Liver (tissue), 9 donors: ENCODE measurements around the gene RAI1. TPM values are rescaled to one million over a fixed set of nuclear protein-coding genes. Genes with fewer than 3 reads are reported as not detected.

Source experiments
- DNase-seq: peaks from one replicate; pipeline ENCODE4 v3.0.0-alpha.2; 2017; ENCODE audit warnings: low spot score
- H3K27ac ChIP-seq, 2 donors: one replicate each; pipeline ENCODE4 v1.7.0; 2013; ENCODE audit warnings: inconsistent platforms in 2 of 2, low read length in 2 of 2, control low read depth in 1 of 2, low read depth in 1 of 2, mild to moderate bottlenecking in 1 of 2
- H3K27me3 ChIP-seq, 4 donors: one replicate each; pipeline versions ENCODE4 v1.6.1 to v1.7.0; 2013; ENCODE audit warnings: low read length in 3 of 4, inconsistent platforms in 1 of 4, mild to moderate bottlenecking in 1 of 4, moderate library complexity in 1 of 4; ENCODE audit not compliant: control insufficient read depth in 4 of 4, insufficient read depth in 4 of 4
- H3K36me3 ChIP-seq, 4 donors: one replicate each; pipeline versions ENCODE4 v1.6.1 to v1.7.0; 2013; ENCODE audit warnings: low read length in 3 of 4, mild to moderate bottlenecking in 3 of 4, low read depth in 1 of 4, moderate library complexity in 1 of 4; ENCODE audit not compliant: control insufficient read depth in 4 of 4, insufficient read depth in 3 of 4
- H3K4me1 ChIP-seq, 4 donors: one replicate each; pipeline versions ENCODE4 v1.6.1 to v1.7.0; 2013; ENCODE audit warnings: low read length in 3 of 4, mild to moderate bottlenecking in 3 of 4, moderate library complexity in 1 of 4; ENCODE audit not compliant: control insufficient read depth in 4 of 4, insufficient read depth in 4 of 4
- H3K4me3 ChIP-seq, 3 donors: one replicate each; pipeline versions ENCODE4 v1.6.1 to v1.7.0; 2013; ENCODE audit warnings: low read length in 3 of 3, control low read depth in 1 of 3, low read depth in 1 of 3, mild to moderate bottlenecking in 1 of 3
- H3K9ac ChIP-seq, 2 donors: one replicate each; pipeline ENCODE4 v1.7.0; 2013; ENCODE audit warnings: low read length in 2 of 2, mild to moderate bottlenecking in 2 of 2, moderate library complexity in 2 of 2, control low read depth in 1 of 2, low read depth in 1 of 2
- H3K9me3 ChIP-seq, 4 donors: one replicate each; pipeline versions ENCODE4 v1.6.1 to v1.7.0; 2013; ENCODE audit warnings: low read length in 3 of 4; ENCODE audit not compliant: control insufficient read depth in 4 of 4
- EGR1 ChIP-seq, 2 donors: IDR thresholded peaks; 2 replicates each; pipeline ENCODE4 v1.6.1; 2016 to 2018; ENCODE audit warnings: antibody characterized with exemption in 2 of 2, low read depth in 2 of 2
- FOXA2 ChIP-seq: IDR thresholded peaks from 2 replicates; pipeline ENCODE4 v1.6.1; 2016; ENCODE audit warnings: antibody characterized with exemption
- HNF4A ChIP-seq, 2 donors: conservative IDR thresholded peaks; 2 replicates each; pipeline ENCODE4 v1.6.1; 2016; ENCODE audit warnings: antibody characterized with exemption in 2 of 2, mild to moderate bottlenecking in 2 of 2
- HNF4G ChIP-seq: IDR thresholded peaks from 2 replicates; pipeline ENCODE4 v1.6.1; 2016; ENCODE audit warnings: antibody characterized with exemption
- JUND ChIP-seq, 2 donors: IDR thresholded peaks; 2 replicates each; pipeline ENCODE4 v1.6.1; 2016; ENCODE audit warnings: antibody characterized with exemption in 2 of 2
- NR2F2 ChIP-seq: IDR thresholded peaks from 2 replicates; pipeline ENCODE4 v1.6.1; 2016; ENCODE audit warnings: antibody characterized with exemption
- RAD21 ChIP-seq, 2 donors: IDR thresholded peaks; 2 replicates each; pipeline ENCODE4 v1.6.1; 2016; ENCODE audit warnings: antibody characterized with exemption in 2 of 2, mild to moderate bottlenecking in 2 of 2
- RXRA ChIP-seq, 2 donors: IDR thresholded peaks; 2 replicates each; pipeline ENCODE4 v1.6.1; 2017 to 2018; ENCODE audit warnings: antibody characterized with exemption in 2 of 2, mild to moderate bottlenecking in 1 of 2
- SP1 ChIP-seq: IDR thresholded peaks from 2 replicates; pipeline ENCODE4 v1.6.1; 2018; ENCODE audit warnings: antibody characterized with exemption, mild to moderate bottlenecking
- TAF1 ChIP-seq: conservative IDR thresholded peaks from 2 replicates; pipeline ENCODE4 v1.6.1; 2016; ENCODE audit warnings: antibody characterized with exemption, mild to moderate bottlenecking
- WGBS: extraction: QIAGEN DNeasy Blood & Tissue Kit; methylation state at CpG from one replicate; pipeline ENCODE4 v1.1.7; 2013; 5-methylcytosine and 5-hydroxymethylcytosine counted together
- polyA plus RNA-seq, 2 donors: library from polyadenylated mRNA; stranded (reverse) in 1 of 2; unstranded in 1 of 2; fragments of 200-250 nt in 1 of 2; fragments of >200 nt in 1 of 2; fragmentation: Nextera tagmentation in 1 of 2; extraction: Ambion mirVana in 1 of 2; gene quantifications; one replicate each; pipeline versions ENCODE4 v1.2.1 to v1.2.3, GENCODE V29; 2013 to 2015
- total RNA-seq, 2 donors: library from RNA; depleted of rRNA; stranded (reverse); fragments of >200 nt; gene quantifications; one replicate each; pipeline ENCODE4 v1.2.3, GENCODE V29; 2014
- TF ChIP-seq, protein P1 (sequence below): IDR thresholded peaks from 2 replicates; pipeline ENCODE4 v1.6.1; 2016; ENCODE audit warnings: antibody characterized with exemption
- TF ChIP-seq, protein P2 (sequence below): fragments of 150-350 bp; IDR thresholded peaks from 2 replicates; pipeline ENCODE4 v1.5.1; 2017; ENCODE audit warnings: improper control_type of control experiment, low read depth, low read length; ENCODE audit not compliant: missing input control
- TF ChIP-seq, protein P3 (sequence below): IDR thresholded peaks from 2 replicates; pipeline ENCODE4 v1.6.1; 2016; ENCODE audit warnings: antibody characterized with exemption
- donor health status: healthy.
- donor health status: healthy.
- donor health status: healthy.
- donor health status: healthy.
- donor health status: healthy.

The RAI1 gene
- total and polyA plus RNA-seq, 4 donors, result 0.57 to 7.6 (median 5.3) TPM

DNA sequence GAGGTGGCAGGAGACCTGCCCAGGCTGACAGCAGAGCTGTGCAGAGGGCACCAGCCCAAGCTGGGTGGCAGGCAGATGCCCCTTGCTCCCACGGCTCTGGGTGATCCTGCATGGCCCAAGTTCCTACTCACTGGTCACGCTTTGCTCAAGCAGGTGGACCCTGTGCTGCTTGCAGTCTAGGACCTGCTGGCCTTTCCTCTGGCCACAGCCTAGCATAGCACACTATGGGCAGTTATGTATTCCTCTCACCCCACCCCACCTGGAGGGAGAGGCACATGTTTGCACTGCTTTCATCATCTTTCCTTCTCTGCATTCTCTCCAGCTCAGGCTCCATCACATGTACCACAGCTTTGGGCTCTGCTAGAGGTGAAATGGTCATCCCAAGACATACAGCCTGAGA is 175.1 kb downstream of the RAI1 start:
- H3K27ac ChIP-seq, result peak overlapping the region in 1 of 2 donors; percentile 66
- no peaks in the 10 kb centered on the region for H3K36me3 ChIP-seq
- no peaks in the 10 kb centered on the region for H3K9me3 ChIP-seq
- H3K27me3 ChIP-seq, result no peaks in the 10 kb centered on the region
- no peak for DNase-seq
- no peak overlapping the region for H3K4me3 ChIP-seq
- peak overlapping the region in 1 of 2 donors; percentile 12 for H3K9ac ChIP-seq
- peaks cover 0 to 19% (median 7%) of the 10 kb centered on the region in 4 donors for H3K4me1 ChIP-seq
- TF ChIP-seq SP1 (no peak), TAF1 (no peak), RXRA (IDR thresholded peaks at IDR 0.05) (peak in 1 of 2 donors; percentile 40)
- TF ChIP-seq, protein P1, sequence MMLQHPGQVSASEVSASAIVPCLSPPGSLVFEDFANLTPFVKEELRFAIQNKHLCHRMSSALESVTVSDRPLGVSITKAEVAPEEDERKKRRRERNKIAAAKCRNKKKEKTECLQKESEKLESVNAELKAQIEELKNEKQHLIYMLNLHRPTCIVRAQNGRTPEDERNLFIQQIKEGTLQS, result no peak
- WGBS, result 73% methylated on average over 2 of the region's 2 CpGs

DNA sequence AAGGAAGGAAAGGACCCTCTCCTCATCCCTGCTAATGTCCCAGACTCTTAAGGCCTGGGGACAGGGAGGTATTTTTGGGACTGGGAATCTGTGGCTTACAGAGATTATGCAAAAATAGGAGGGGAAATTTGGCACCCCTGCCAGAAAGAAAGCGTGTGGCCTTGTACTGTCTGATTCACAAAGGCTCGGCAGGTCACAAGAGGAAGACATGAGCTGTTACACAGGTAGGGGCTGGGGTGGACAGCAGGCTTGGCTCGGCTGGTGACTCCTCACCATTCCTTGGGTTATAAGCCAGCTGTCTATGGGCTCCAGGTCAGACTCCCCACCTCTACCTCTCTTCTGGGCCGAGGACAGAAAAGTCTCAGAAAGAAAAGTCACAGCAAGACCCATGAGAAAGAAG is 176.2 kb downstream of the RAI1 start:
- Histone ChIP-seq H3K4me1 (peaks cover 0 to 19% (median 7%) of the 10 kb centered on the region in 4 donors), H3K4me3 (no peak overlapping the region), H3K36me3 (no peaks in the 10 kb centered on the region), H3K9me3 (no peaks in the 10 kb centered on the region), H3K27me3 (no peaks in the 10 kb centered on the region), H3K9ac (no peak overlapping the region), H3K27ac (no peak overlapping the region)
- no peak for TF ChIP-seq NR2F2
- TF ChIP-seq JUND (IDR thresholded peaks at IDR 0.05), result no peak
- no peak for TF ChIP-seq RAD21 (IDR thresholded peaks at IDR 0.05)
- TF ChIP-seq, protein P1, result no peak
- no peak for TF ChIP-seq HNF4A (conservative IDR thresholded peaks at IDR 0.05)
- TF ChIP-seq SP1, result no peak
- TF ChIP-seq, protein P2, sequence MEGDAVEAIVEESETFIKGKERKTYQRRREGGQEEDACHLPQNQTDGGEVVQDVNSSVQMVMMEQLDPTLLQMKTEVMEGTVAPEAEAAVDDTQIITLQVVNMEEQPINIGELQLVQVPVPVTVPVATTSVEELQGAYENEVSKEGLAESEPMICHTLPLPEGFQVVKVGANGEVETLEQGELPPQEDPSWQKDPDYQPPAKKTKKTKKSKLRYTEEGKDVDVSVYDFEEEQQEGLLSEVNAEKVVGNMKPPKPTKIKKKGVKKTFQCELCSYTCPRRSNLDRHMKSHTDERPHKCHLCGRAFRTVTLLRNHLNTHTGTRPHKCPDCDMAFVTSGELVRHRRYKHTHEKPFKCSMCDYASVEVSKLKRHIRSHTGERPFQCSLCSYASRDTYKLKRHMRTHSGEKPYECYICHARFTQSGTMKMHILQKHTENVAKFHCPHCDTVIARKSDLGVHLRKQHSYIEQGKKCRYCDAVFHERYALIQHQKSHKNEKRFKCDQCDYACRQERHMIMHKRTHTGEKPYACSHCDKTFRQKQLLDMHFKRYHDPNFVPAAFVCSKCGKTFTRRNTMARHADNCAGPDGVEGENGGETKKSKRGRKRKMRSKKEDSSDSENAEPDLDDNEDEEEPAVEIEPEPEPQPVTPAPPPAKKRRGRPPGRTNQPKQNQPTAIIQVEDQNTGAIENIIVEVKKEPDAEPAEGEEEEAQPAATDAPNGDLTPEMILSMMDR, result no peak
- TF ChIP-seq, protein P3, sequence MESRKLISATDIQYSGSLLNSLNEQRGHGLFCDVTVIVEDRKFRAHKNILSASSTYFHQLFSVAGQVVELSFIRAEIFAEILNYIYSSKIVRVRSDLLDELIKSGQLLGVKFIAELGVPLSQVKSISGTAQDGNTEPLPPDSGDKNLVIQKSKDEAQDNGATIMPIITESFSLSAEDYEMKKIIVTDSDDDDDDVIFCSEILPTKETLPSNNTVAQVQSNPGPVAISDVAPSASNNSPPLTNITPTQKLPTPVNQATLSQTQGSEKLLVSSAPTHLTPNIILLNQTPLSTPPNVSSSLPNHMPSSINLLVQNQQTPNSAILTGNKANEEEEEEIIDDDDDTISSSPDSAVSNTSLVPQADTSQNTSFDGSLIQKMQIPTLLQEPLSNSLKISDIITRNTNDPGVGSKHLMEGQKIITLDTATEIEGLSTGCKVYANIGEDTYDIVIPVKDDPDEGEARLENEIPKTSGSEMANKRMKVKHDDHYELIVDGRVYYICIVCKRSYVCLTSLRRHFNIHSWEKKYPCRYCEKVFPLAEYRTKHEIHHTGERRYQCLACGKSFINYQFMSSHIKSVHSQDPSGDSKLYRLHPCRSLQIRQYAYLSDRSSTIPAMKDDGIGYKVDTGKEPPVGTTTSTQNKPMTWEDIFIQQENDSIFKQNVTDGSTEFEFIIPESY, result no peak
- no peak for TF ChIP-seq TAF1
- TF ChIP-seq FOXA2, result no peak
- TF ChIP-seq HNF4G, result no peak
- no peak for TF ChIP-seq EGR1 (IDR thresholded peaks at IDR 0.05; ENCODE audit: low read depth in 2 of 2)
- DNase-seq, result no peak
- WGBS, result 93% methylated on average over 4 of the region's 4 CpGs
